ENCODE data around the gene DHPS.

DHPS gene

DNA sequence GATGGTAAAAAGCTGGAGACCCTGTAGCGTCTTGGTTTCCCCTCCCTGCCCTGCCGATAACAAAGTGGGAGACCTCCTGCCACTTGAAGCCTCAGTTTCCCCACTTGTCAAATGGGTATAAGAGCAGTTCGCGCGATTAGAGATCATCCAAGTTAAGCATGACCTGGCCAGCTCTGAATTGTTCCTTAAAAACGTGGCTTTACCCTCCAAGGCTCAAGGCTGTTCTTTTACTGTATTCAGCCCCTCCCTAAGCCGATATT lies 41.6 kb upstream of the DHPS start:
- TF ChIP-seq, protein P1, sequence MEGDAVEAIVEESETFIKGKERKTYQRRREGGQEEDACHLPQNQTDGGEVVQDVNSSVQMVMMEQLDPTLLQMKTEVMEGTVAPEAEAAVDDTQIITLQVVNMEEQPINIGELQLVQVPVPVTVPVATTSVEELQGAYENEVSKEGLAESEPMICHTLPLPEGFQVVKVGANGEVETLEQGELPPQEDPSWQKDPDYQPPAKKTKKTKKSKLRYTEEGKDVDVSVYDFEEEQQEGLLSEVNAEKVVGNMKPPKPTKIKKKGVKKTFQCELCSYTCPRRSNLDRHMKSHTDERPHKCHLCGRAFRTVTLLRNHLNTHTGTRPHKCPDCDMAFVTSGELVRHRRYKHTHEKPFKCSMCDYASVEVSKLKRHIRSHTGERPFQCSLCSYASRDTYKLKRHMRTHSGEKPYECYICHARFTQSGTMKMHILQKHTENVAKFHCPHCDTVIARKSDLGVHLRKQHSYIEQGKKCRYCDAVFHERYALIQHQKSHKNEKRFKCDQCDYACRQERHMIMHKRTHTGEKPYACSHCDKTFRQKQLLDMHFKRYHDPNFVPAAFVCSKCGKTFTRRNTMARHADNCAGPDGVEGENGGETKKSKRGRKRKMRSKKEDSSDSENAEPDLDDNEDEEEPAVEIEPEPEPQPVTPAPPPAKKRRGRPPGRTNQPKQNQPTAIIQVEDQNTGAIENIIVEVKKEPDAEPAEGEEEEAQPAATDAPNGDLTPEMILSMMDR (IDR thresholded peaks at IDR 0.05; ENCODE audit: insufficient read depth, missing control alignments) = no peak
- FAIRE-seq (no peak), DNase-seq (ENCODE audit: insufficient read length, low spot score) (no peak)

DNA sequence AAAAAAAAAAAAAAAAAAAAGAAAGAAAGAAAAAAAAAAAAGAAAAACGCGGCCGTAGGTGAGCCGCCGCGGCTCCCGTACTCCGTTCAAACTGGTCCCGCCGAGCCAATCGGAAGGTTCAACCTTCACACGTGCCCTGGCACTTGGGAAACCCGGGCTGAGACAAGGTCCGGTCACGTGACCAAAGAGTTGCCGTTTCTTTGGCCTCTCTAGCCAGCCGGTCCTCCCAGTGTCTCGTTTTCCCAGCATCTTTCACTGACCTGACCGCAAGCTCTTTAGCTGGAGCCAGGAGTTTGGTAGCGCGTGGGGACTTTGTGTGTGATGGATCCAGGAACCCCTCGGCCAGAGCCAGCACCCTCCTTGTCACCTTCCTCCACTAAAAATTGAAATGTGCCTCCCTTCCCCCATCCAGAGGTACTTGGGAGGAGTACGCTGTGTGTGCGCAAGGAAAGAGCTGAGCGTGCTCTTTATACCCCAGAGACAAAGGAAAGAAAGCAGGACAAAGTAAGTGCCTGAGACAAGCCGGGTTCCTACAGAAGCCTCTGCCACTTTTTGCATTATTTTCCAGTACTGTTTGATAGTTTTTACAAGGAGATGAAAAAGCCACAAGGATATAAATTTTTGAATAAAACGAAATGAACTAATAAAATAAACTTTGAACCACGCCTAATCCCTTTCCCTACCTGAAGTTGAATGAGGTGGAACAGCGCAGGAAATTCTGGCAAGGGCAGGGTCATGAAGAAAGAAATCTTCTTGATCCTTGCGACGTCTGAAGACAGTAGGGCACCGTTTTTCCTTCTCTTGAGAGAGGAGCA lies 41.1 kb upstream of the DHPS start:
- TF ChIP-seq, protein P1 (IDR thresholded peaks at IDR 0.05; ENCODE audit: insufficient read depth, missing control alignments) = no peak
- peak; percentile 21 for FAIRE-seq
- peak; percentile 94 for DNase-seq (ENCODE audit: insufficient read length, low spot score)

DNA sequence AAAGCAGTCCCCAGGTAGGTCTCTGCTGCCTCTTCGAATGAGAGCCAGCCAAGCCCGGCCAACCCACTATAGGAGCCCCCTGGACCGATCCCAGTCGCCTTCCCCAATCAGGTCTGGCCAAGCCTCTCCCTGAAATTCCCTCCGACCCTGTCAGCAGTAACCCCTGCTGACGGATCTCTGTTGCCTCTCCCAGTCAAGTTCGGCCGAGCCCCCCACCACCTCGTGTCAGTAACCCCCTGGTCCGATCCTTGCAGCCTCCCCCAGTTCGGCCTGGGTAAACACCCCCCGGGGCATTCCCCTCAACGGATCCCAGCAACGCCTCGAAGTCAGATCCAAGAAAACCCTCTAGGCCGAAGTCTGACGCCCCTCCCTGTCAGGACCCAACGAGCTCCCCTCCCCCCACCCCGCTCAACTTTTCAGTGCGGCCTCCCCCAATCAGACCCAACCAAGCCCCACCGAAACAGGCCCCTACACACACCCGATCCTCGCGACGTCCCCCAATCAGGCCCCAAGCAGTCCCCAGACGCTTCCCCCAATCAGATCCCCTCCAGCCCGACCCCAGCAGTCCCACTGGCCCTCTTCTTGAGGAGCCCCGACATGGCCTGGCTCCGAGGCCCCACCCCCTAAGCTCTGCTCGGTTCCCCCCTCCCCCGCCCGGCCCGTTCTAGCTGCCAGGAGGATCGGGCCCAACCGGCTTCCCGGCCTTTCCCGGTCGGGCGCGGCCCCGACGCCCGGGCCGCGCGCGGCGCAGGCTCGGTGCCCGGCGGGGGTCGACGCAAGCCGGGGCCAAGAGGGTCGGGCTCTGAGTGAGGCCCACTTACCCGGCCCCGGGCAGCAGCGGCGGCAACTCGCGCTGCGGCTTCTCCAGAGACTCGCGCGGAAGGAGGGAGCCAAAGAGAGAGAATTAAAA lies 40.2 kb upstream of the DHPS start:
- TF ChIP-seq, protein P1 (IDR thresholded peaks at IDR 0.05; ENCODE audit: insufficient read depth, missing control alignments) = no peak
- peak; percentile 60 for DNase-seq (ENCODE audit: insufficient read length, low spot score)
- no peak for FAIRE-seq

DNA sequence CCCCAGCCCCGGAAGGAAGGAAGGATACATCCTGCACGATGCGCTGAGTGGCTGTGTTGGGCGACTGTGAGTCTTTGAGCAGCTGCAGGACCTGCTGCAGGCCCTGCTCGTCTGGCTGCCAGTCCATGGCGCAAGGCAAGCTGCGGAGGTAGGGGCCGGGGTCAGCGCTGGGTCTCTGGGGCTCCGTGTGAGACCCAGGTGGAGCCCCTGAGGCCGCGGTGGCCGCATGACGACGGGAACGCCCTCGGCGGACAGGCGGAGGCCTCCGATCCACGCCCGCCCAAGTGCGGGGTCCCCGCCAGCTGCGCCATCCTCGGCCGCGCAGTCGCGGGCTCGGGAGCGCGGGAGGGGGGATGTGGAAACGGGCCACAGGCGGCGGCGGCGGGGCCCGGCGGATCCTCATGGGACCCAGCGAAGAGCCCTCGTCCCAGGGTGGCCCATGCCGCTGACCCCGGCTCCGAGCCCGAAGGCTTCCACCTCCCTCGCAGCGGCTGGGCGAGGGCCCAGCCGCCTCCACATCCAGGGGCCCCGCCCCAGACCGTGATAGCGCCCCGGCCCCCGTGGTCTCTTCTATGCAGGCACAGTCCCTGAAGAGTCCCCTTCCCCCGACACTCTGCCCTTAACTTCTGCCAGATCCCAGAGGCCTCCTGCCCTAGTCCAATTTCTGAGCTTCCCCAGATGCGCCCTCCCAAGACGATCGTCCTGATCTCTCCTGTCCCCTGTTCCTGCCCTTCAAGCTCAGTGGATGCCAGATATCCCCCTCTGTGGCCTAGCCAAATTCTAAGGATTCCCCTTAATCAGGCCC lies 39.4 kb upstream of the DHPS start:
- DNase-seq (ENCODE audit: insufficient read length, low spot score) = no peak
- TF ChIP-seq, protein P1 (IDR thresholded peaks at IDR 0.05; ENCODE audit: insufficient read depth, missing control alignments) = no peak
- no peak for FAIRE-seq

DNA sequence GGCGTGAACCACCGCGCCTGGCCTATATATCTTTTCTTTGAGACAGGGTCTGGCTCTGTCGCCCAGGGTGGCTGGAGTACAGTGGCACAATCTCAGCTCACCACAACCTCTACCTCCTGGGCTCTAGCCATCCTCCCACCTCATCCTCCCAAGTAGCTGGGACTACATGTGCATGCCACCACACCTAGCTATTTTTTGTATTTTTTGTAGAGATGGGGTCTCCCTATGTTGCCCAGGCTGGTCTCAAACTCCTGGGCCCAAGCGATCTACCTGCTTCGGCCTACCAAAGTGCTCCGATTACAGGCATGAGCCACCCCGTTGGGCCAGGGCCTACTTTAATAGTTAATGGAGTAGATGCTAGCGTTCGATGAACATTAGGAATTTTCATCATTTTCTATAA lies 38.6 kb upstream of the DHPS start:
- no peak for DNase-seq (ENCODE audit: insufficient read length, low spot score)
- TF ChIP-seq, protein P1 (IDR thresholded peaks at IDR 0.05; ENCODE audit: insufficient read depth, missing control alignments) = no peak
- no peak for FAIRE-seq

DNA sequence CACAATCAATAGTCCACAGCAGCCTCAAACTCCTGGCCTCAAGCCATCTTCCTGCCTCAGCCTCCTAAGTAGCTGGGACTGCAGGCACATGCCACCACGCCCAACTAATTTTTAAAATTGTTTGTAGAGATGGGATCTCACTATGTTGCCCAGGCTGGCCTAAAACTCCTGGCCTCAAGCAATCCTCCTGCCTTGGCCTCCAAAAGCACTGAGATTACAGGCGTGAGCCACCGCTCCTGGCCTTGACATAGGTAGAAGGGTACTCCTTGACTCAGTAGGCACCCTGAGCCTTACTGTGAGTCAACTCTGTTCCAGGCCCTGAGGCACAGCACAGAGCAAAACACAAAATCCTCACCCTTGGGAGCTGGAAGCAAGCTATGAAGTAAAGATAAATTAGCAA lies 34.2 kb upstream of the DHPS start:
- TF ChIP-seq, protein P1 (IDR thresholded peaks at IDR 0.05; ENCODE audit: insufficient read depth, missing control alignments) = no peak
- no peak for FAIRE-seq
- DNase-seq (ENCODE audit: insufficient read length, low spot score) = no peak

Data from D721Med (cell line).